Heart left ventricle (tissue), 16 donors: ENCODE data around the gene DUSP28. TPM values are rescaled to one million over a fixed set of nuclear protein-coding genes. Genes with fewer than 3 reads are reported as not detected.

ENCODE experiments used
- ATAC-seq, 4 donors: fragments of 200-7000 bp; cut with Tn5 transposase; one replicate each; pipeline ENCODE4 v1.9.1; 2020 to 2022; ENCODE audit warnings: moderate library complexity in 4 of 4, mild to moderate bottlenecking in 3 of 4, moderate number of reproducible peaks in 1 of 4
- DNase-seq, 5 donors: peaks; one replicate each; pipeline ENCODE4 v3.0.0-alpha.2; 2020
- H3K27ac ChIP-seq, 12 donors: fragments of 200-600 bp; sonication (generic) in 4 of 12; one replicate each; pipeline versions ENCODE4 v1.5.0 to v1.8.0; 2016 to 2022; ENCODE audit warnings: mild to moderate bottlenecking in 2 of 12
- H3K27me3 ChIP-seq, 9 donors: fragments of 200-600 bp; sonication (generic) in 2 of 9; one replicate each; pipeline versions ENCODE4 v1.5.1 to v1.8.0; 2016 to 2022; ENCODE audit warnings: mild to moderate bottlenecking in 3 of 9
- H3K36me3 ChIP-seq, 9 donors: fragments of 200-600 bp; sonication (generic) in 2 of 9; one replicate each; pipeline versions ENCODE4 v1.5.0 to v1.8.0; 2018 to 2022; ENCODE audit warnings: mild to moderate bottlenecking in 2 of 9
- H3K4me1 ChIP-seq, 12 donors: fragments of 200-600 bp; sonication (generic) in 4 of 12; one replicate each; pipeline versions ENCODE4 v1.5.0 to v1.8.0; 2016 to 2022; ENCODE audit warnings: mild to moderate bottlenecking in 3 of 12
- H3K4me3 ChIP-seq, 12 donors: fragments of 200-600 bp; sonication (generic) in 4 of 12; one replicate each; pipeline versions ENCODE4 v1.5.0 to v1.8.0; 2017 to 2022; ENCODE audit warnings: mild to moderate bottlenecking in 9 of 12, moderate library complexity in 4 of 12
- H3K9me3 ChIP-seq, 12 donors: fragments of 200-600 bp; sonication (generic) in 4 of 12; one replicate each; pipeline versions ENCODE4 v1.5.0 to v1.8.0; 2016 to 2022; ENCODE audit warnings: mild to moderate bottlenecking in 1 of 12
- CTCF ChIP-seq, 12 donors: fragments of 200-600 bp; sonication (generic) in 4 of 12; IDR thresholded peaks; one replicate each; pipeline versions ENCODE4 v1.5.0 to v1.8.0; 2018 to 2022; ENCODE audit warnings: antibody characterized with exemption in 12 of 12, mild to moderate bottlenecking in 5 of 12
- POLR2A ChIP-seq, 2 donors: fragments of 450-650 bp; IDR thresholded peaks; one replicate each; pipeline ENCODE4 v1.6.1; 2017; ENCODE audit warnings: antibody characterized with exemption in 2 of 2, mild to moderate bottlenecking in 2 of 2, moderate library complexity in 2 of 2
- WGBS, 4 donors: extraction: QIAGEN DNeasy Blood & Tissue Kit in 2 of 4; methylation state at CpG; one replicate each; pipeline versions ENCODE4 v1.1.5 to v1.1.7; 2013 to 2018; 5-methylcytosine and 5-hydroxymethylcytosine counted together
- intact Hi-C, 10 donors: fragments of 100-400 bp; cut with DNase I; formaldehyde crosslinking; loops; one replicate each; pipeline versions ENCODE4 v1.11.1 to v1.14.2; 2022
- polyA plus RNA-seq, 2 donors: library from polyadenylated mRNA; stranded (reverse); fragments of 200-250 nt; gene quantifications; one replicate each; pipeline ENCODE4 v1.2.3, GENCODE V29; 2013
- total RNA-seq, 9 donors: library from RNA; depleted of rRNA in 2 of 9; stranded (reverse); fragments of >200 nt in 2 of 9; fragmentation: NEBNext Ultra II Directional in 3 of 9; extraction: Animal tissue kit (Norgen Biotek cat#: 25700) in 3 of 9; gene quantifications; one replicate each; pipeline versions ENCODE4 v1.1.0 to v1.2.4, GENCODE V29; 2016 to 2023
- donor health status: ischemic (EF 13 %, LVEDD 7.1; RV severe dilation, severe dysfunction).
- donor health status: healthy with polysubstance abuse.
- donor health status: DM: no; HTN: yes; CAD: no.
- donor health status: DM: no; HTN: no; CAD: no.
- donor health status: ischemic (EF 25% LVEDD 6.9; RV normal size, moderate dysfunction).
- donor health status: ischemic (EF 25% LVEDD 5.7; RV mildly dilated, moderate dysfunction).
- donor health status: healthy.
- donor health status: DM: yes; HTN: yes; CAD: no.
- donor health status: ischemic (EF 35%, LVEDD 5.7; RV mildly dilated, moderate dysfunction).
- donor health status: nonischemic (EF 11% LVEDD 7.7; RV severe dilation, severe dysfunction).
- donor health status: DM: yes; HTN: yes; CAD: no.
- donor health status: PGD.
- donor health status: ischemic (EF 29% LVEDD 5.4; RV normal size, mild dysfunction).
- donor health status: nonischemic (EF 23%, LVEDD 6.1; RV moderate dilation, normal function).

The DUSP28 gene
- total and polyA plus RNA-seq, 11 donors: 3.6 to 23.9 (median 13.3) TPM

DNA sequence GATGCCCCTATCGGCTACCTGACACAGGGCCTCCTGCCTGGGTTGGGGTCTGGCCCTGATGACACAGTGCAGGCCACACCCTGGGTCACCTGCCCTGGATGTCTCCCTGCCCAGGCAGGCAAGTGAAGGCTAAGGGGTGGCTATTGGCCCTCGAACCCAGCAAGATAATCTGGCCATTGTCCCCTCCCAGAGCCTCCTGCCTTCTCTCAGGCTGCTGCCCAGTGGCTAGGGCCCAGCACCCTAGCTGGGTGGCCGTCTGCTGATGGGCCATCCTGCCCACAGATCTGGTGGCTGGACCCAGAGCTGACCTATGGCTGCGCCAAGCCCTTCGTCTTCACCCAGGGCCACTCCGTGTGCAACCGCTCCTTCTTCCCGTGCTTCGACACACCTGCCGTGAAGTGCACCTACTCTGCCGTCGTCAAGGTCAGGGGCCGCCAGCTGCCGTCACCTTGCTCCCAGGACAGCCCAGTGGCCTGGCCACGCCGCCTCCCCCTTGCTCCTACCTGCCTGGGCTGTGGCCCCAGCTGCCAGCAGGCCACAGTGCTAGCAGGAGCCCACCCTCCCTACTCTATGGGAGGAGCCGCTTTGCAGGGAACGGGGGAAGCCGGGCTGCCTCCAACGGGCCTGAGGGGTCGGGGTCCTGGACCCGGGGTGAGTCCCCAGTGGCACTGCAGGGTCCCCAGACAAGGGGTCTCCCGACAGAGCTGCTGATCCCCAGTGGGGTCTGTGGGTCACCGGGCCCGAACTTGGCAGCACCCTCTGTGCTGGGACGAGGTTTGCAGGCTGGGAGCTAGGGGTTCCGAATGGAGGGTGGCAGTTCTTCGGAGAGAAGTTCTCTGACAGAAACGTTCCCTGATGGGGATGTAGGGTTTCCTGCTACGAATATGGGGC lies 12.2 kb downstream of the DUSP28 start:
- H3K36me3 ChIP-seq: peaks cover 0 to 56% (median 31%) of the 10 kb centered on the region in 9 donors

GRCh38 chr2:240573071-240573515 lies 12.9 kb downstream of the DUSP28 start:
- Histone ChIP-seq H3K27ac (no peak overlapping the region), H3K4me3 (no peak overlapping the region), H3K36me3 (peaks cover 0 to 63% (median 38%) of the 10 kb centered on the region in 9 donors), H3K27me3 (no peaks in the 10 kb centered on the region), H3K4me1 (peaks cover 3 to 28% (median 20%) of the 10 kb centered on the region in 12 donors), H3K9me3 (no peaks in the 10 kb centered on the region)
- 83 to 93% (median 90%) methylated on average over 14 to 20 of the region's 20 CpGs for WGBS, 4 donors
- ATAC-seq: no peak
- TF ChIP-seq CTCF (IDR thresholded peaks at IDR 0.05): no peak
- TF ChIP-seq POLR2A (IDR thresholded peaks at IDR 0.05): no peak
- peak in 2 of 5 donors; percentile 21 to 44 for DNase-seq
- intact Hi-C loops: no loop called here

More for the DNA sequence above, 12.2 kb downstream of the DUSP28 start:
- Histone ChIP-seq H3K4me3 (no peak overlapping the region), H3K27me3 (no peaks in the 10 kb centered on the region), H3K4me1 (peaks cover 7 to 32% (median 24%) of the 10 kb centered on the region in 12 donors), H3K27ac (no peak overlapping the region), H3K9me3 (no peaks in the 10 kb centered on the region)
- TF ChIP-seq POLR2A (IDR thresholded peaks at IDR 0.05) (no peak), CTCF (IDR thresholded peaks at IDR 0.05) (no peak)
- ATAC-seq: no peak
- intact Hi-C loops: no loop called here
- WGBS, 4 donors: 88 to 92% (median 90%) methylated on average over 15 to 30 of the region's 30 CpGs
- DNase-seq: peak in 2 of 5 donors; percentile 24 to 62

GRCh38 chr2:240573516-240574385 lies 13.6 kb downstream of the DUSP28 start:
- Histone ChIP-seq H3K4me1 (peaks cover 3 to 33% (median 22%) of the 10 kb centered on the region in 12 donors), H3K27me3 (no peaks in the 10 kb centered on the region), H3K36me3 (peaks cover 0 to 68% (median 39%) of the 10 kb centered on the region in 9 donors), H3K4me3 (no peak overlapping the region), H3K27ac (no peak overlapping the region), H3K9me3 (no peaks in the 10 kb centered on the region)
- no peak for ATAC-seq
- TF ChIP-seq POLR2A (IDR thresholded peaks at IDR 0.05) (no peak), CTCF (IDR thresholded peaks at IDR 0.05) (no peak)
- intact Hi-C loops: no loop called here
- peak in 1 of 5 donors; percentile 60 for DNase-seq
- 88 to 91% (median 90%) methylated on average over 22 to 37 of the region's 37 CpGs for WGBS, 4 donors
